Stimulated activated CD4-positive, alpha-beta T cell treated with anti-CD3 and anti-CD28 coated beads, TNF-alpha, amount 100 ng/mL, for 24 hours (primary cell): ENCODE measurements around the gene LEPR.

Experiments used
- DNase-seq, 3 experiments: peaks; one replicate each; pipeline ENCODE4 v3.0.0-alpha.2; 2020; ENCODE audit warnings: low read depth in 3 of 3

LEPR gene

DNA sequence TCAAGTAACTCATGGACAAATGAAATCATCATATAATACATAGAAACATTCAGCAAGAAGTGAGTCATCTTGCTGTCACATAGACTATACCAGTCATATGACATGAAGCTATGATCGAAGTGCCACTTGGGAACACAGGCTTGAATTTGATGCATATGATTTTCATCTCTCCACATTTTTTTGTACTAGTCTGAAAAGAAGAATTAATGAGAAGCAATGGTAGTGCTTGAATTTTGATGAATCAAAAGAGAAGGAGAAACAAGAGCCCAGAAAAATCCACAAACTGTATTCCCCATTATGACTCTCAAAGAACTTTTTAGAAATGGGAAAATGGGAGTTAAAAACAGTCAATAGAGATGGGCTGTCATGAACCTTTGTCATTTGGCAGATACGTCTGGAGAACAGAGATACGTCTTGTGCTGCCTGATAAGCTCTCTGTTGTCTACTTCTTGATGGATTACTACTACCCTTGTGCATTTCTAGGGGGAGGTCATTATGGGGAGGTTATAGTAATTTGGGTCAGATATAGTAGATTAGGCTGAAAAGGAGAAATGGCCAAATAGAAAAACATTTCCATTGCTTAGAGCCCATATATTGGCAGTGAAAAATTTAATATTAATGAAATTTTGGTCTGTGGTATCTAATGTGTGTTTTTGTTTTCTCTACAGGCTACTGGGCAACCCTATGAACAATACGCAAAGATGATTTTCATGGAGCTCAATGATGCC, 8.0 kb upstream of the LEPR start:
- DNase-seq: no peak

DNA sequence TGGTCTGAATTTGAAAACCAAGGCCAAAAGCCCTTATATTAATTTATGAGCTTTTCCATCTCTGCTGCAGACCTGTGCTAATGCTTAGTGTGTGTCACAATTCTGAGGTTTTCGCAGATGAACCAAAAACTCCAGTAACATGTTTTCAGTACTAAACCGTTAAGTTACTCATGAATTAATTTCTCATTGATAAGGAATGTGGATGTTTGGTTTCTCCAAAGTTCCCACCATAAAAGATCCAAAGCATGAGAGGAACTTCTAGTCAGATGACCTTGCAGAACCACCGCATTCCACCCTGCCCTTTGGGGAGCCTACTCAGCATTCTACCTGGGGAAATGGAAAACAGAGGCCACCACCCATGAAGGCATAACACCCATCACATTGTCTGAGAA, 7.5 kb upstream of the LEPR start:
- DNase-seq: no peak

DNA sequence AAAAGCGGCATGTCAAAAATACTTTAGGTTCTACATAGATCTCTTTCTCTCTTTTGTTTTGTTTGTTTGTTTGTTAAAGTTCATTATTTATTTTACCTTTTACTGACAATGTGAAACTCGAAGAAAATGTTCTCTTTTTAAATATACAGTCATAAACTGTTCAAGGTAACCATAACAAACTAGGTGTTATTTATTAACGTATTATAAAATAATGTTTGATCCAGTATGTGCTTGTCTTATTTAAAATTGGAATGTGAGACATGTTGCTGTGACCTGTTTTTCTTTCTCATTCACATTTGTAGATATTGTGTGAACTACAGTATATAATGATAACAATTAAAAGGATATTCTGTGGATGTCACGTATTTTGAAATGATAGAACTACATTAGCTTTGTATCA, 5.9 kb upstream of the LEPR start:
- no peak for DNase-seq

DNA sequence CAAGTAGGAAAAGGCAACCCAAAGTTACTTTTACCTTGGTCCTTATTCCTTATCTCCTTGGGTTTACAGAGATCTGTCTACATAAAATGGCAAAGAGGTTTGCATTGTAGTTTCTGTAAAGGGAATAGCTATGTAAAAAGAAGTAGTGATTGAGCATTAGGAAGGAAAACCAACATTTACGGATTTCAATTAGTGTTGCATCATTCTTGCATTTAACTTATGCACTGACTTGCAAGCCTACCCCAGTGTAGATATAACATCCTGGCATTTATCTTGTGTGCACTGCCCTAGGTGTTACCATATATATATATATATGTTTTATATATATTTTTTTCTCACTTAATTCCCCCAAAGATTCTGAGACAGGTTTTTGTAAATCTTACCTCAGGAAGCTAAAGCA, 3.7 kb upstream of the LEPR start:
- no peak for DNase-seq

DNA sequence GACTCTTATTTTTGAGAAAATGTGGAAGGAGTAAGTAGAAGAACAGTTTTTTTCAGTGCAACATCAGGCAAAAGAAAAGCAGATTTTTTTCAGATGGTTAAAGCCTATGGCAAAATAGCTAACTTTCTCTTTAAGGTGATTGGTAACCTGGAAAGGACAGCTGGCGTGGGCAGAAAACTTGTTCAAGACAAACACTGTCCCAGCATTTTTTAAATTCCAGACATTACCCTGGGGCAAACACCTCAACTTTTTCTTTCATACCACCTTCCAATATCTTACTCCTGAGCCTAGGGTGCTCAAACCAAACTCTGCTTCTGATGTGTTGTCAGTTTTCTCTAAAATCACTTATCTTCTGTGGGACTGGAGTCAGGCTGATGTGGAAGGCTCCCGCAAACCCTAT, 2.7 kb upstream of the LEPR start:
- DNase-seq: no peak

DNA sequence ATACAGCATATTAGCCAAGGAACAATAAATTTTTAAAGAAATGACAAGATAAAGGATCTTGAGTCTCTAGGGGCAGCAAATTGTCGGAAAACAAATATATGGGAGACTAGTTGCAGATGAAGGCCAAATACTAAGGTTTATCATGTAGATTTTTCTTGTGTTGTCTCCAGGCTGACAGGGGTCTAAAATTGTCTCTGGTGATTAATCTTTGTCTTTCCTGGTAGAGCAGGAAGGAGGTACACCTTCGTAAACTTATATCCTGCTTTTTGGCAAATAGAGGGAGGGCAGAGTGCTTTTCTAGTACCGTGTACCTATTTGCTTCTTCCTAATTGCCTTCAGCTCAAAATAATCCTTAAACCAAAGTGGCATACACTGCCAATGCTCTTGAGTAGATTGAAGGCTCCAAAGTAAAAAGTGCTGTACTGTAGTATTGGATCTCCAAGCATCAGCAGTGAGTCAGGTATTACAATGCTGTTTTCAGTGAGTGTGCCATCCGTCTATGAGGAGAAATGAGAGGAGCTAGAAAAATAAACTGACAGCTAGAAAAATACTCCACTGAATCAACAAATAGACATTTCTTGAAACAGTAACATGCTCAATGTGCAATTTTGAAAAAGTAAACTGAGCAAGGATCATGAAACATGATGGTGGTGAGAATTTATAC, 1.8 kb upstream of the LEPR start:
- DNase-seq: no peak

DNA sequence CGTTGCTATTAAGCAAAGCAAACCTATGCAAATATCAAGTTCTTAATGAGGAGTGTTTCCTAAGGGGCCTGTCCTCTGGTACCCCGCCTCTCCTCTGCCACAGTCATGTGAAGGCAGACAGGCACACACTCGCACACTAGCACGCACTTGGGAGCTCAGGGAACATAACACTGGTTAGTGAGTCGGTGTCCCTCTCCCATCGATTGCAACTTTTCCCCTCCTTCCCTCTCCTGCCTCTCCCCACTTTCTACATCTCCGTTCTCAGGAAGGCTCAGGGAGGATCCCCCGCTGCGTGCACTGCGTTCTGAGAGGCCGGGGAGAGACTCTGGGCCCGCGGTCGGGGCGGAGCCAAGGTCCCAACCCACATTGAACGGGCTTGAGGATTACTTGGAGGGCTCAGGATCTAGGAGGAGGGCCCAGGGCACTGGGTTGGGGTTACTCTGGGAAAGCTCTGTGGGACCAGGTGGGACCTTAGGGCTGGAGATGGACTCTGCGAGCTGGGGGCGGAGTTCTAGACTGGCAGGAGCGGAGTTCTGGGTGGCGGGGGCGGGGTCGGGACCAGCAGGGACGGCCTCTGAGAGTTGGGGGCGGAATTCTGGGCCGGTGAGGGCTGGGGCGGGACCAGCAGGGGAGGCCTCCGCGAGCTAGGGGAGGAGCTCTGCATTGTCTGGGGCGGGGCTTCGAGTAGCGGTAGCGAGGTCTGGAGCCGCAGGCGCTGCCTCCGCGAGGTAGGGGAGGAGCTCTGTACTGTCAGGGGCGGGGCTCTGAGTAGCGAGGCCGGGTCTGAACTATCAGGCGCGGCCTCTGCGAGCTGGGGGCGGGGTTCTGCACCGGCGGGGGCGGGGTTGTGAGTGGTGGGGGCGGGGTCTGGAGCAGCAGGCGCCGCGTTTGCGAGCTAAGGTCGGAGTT, 533 bp upstream of the LEPR start:
- DNase-seq: peak; percentile 96 to 99 (median 97)

DNA sequence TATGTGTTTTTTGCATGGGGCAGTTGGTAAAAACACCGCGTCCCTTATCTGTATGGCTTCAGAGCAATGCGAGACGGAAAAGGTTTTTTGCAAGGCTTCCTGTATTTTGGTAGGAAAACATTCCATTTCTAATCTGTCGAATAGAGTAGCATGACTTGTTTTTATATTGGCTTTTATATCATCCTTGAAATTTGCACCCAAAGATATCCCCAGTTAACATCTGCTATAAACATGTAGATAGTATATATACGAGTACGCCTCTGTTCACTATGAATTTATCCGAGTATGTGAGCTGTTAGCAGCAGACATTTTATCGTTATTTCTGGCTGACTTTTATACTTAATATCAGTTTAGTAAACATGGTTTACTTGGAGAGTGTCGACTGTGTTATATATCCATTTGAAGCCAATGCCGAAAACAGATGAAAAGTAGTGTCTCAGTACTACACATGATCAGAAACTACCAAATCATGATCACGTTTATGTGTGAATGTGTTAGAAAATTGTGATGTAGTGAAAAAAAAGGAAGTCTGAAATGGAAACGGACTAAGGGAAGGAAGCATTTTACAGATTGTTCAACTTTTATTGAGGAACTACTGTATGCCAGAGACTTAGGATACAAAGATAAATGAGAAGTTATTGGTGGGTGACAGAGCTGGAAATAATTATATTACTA, 1.0 kb downstream of the LEPR start:
- DNase-seq: no peak

DNA sequence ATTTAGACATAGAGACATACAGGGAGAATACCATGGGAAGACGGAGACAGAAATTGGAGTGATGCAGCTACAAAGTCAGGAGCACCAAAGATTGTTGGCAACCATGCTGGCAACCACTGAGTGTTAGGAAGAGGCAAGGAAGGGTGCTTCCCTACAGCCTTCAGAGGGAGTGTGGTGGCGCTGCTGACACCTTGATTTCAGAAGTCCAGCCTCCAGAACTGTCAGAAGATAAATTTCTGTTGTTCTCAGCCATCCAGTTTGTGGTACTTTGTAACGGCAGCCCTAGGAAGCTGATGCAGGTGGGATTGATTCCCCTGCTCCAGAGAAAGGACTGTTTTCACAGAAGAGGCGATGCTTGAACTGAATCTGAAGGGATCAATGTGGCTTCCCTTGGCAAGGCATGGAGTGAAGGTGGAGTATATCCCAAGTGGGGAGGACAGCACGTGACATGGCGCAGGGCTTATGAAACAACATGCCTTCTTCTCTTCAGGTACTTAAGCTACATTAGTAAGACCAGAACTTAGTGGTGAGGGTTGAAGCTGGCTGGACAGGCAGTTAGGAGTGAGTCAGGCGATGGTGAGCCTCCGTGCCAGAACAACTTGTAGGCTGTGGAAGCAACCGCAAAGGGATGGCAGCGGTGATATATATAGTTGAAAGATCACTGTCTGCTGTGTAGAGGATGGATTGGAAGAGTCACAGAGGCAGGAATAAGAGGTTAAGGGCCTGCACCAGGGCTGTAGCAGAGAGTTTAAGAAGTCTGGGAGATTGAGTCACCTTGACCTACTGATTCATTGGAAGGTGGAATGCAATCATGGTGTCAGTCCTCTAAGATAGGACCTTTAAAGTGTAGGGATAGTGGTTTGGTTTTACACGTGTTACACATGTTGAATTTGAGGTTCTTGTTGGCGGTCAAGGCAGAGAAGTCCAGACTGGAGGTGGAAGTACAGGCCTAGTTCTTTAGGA, 2.1 kb downstream of the LEPR start:
- no peak for DNase-seq

DNA sequence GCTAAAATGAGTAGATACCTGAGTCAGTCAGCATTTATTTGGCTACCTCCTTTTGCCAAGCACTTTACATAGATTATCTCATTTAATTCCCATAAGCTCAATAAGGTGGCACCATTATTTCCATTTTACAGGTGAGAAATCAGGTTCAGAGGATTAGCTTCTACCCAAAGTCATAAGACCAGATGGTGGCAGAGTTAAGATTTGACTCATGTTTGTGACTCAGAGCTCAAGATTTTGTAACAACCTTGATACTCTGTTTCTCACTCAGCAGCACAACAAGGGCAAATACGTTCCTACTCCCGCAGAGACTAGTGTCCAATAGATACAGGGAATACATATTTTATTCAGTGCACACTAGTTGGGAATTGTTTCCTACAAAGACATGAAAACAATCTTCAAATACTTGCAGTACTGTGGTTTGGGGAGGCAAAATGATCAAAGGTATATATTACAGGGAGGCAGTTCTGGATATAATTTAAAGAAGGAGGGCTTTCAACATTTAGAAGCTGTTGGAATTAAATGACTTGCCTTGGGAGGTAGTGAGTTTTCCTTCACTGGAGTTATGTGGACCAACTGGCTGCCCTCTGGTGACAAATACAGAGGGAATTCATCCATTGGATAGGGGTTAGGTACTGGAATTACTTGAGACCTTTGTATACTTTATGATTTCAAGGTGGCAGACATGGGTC, 3.6 kb downstream of the LEPR start:
- no peak for DNase-seq

DNA sequence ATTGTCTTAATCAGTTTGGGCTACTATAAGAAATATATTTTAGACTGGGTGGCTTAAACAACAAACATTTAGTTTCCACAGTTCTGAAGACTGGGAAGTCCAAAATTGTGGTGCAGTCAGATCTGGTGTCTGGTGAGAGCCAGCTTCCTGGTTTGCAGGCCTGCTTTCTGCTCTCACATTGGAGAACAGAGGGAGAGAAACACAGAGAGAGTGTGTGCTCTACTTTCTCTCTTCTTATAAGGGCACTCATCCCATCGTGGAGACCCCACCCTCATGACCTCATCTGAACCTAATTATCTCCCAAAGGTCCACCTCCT, 4.1 kb downstream of the LEPR start:
- DNase-seq: no peak

DNA sequence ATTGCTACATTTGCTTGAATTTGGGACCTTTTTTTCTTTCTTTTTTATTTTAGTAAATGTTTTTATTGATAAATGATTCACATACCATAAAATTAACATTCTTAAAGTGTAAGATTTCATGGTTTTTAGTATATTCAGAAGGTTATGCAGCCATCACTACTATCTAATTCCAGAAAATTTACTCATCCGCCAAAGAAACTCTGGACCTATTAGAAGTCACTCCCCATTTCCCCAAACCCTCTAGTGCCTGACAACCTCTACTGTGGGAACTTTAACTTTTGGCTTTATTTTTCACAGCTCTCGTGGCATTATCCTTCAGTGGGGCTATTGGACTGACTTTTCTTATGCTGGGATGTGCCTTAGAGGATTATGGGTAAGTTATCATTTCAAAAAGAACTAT, 4.5 kb downstream of the LEPR start:
- DNase-seq: no peak

DNA sequence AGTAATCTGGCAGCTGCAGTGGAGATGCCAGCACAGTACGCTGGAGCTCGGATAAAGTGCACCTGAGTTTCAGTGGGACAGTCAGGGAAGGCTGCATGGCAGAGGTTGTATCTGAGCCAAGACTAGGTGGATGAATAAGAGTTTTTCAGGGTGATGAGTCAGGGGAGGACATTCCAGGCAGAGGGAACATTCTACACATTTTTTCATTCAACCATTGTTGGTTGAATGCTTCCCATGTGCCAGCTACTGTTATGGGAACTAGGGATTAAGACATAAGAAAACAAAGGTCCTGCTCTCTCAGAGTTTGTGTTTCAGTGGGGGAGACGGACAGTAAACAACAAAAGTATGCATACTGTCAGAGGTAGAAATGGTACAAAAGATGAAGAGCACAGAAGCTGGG, 5.2 kb downstream of the LEPR start:
- no peak for DNase-seq

DNA sequence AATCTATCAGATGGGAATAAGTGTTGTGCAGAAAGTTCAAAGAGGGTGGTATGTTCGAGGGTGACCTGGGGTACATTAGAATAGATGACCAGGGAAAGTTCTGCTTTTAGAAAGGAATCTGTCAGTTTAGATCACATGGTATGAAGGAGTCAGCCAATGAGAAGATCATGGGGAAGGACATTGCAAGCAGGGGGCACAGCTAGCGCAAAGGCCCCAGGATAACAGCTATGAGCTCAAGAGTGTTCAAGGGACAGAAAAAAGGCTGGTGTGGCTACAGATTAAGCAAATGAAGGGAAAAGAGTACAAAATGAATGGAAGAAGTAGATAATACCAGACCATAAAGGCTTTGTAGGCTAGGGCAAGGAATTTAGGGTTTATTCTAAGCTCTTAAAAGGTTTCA, 8.6 kb downstream of the LEPR start:
- no peak for DNase-seq

DNA sequence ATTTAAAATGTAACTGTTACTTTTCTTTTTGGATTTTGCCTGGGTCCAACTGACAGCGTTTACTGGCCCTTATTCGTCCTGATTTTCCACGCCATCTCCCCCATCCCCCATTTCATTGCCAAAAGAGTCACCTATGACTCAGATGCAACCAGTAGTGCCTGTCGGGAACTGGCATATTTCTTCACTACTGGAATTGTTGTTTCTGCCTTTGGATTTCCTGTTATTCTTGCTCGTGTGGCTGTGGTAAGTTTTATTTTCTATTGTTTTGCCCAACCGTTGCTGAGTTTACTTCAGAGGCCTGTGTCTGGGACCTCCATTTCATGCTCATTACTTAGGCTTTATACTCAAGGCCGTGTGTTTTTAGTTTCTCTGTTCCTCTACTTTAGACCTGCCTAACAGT, 9.3 kb downstream of the LEPR start:
- DNase-seq: no peak

DNA sequence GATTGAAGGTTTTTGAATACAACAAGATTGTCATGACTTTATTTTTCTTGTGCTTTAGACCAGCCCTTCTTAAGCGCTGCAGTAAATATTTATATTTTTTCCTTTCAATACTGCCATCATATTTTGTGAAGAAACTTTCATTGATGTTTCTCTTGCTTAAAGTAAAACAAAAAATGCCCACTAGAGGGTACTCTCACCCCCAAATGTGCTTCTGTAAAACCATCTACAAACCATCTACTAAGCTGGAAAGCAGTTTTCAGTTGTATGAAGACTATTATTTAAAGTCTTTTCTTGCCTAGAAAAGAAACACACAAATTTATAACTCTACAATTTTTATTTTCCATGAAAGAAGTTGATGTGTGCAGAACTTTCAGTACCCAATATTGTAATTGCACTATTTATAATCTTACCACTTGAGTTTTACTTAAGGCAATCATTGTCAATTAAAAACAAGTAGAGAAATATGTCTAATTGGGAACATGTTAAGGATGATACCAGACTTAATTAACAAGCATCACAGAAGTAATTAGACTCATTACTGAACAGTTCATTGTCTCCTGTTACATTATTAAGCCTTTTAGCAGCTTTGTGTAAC, 10.7 kb downstream of the LEPR start:
- DNase-seq: no peak

DNA sequence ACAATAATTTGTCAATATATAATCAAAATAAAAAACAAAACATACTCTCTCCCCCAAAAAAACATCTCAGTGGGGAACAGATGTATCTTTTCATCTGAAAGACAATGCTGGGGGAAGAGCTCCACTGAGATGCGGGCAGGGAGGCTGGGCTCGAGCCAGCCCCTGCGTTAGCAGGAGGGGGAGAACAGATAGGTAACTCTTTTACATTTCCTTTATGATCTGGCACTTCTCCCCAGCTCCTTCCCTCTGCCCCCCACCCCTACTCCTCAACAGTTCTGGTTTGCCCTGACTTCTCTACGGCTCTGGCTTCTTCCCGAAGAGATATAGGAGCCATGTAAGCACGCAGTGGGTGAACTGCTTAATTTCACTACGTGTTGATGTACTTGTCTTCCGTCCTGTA, 12.4 kb downstream of the LEPR start:
- DNase-seq: no peak

DNA sequence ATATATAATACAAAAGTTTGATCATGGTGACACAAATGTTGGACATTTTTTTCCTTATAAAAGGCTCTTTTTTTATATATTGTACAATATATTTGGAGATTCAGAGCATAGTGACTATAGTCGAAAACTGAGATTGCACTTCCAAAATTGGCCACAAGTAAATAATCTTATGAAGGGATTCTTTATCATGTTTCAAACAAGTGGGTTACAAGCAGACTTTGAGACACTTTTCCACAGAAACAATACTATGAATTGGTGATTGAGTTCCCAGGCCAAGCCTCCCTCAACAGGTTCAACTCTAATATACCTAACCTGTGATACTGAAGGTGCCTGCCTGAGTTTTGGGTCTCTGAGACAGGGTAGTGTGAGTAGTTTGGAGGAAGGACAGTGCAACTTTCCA, 13.8 kb downstream of the LEPR start:
- DNase-seq: no peak

DNA sequence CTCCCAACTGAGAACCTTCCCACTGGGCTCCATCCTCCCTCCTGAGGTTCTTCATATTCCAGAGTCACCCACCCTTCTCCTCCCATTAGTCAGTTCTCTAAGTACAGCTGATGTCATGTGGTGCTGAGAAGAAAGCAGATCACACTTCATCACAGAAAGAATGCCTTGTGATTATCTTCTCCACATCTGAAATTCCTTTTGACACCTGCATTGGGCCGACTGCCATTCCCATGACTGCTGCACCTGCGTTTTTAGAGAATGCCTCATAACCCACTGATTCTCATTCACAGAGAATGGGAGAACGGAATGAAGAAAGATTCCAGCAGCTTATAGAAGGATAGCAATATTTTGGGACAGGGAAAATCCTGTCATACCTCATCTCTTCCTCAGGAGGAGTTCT, 14.3 kb downstream of the LEPR start:
- DNase-seq: no peak

DNA sequence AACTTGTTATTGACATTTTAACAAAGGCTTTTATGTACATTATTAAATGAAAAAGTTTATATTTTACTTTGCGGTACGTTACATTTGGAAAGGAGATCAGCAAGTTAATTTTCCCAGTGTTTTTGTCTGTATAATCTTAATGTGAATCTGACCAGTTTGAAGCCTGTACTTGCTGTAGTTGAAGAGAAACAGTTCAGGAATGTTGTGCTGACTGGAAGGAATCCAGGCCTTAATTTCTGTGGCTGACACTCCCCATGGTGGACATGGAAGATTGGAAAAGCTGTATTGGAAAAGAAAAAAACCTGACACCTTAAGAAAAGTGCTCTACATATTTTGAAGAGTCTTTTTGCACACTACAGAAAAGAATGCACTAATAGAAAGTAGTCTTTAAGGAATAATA, 15.5 kb downstream of the LEPR start:
- no peak for DNase-seq
